ENCODE data around the gene ESR2.

DNA sequence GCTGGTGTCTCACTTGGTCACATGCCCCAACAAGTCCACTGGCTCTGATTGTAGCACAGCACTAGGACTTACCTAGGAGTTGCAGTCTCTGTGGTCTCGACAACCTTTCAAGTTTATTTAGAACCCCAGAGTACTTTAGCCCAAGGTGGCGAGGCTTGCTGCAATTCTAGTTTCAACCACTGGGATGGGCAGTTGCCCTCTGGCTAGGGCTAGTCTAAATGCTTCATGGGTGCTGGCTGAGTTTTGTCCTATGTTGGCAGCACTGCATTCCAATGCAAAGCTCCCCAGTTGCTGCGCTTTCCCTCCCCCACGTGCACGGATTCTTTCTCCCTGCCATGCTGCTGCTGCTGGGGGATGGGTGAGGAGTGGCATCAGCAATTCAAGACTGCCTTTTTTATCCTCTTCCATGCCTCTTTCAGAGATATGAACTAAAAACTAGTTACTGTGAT is 233.5 kb downstream of the ESR2 start:
- TF ChIP-seq, protein P1, sequence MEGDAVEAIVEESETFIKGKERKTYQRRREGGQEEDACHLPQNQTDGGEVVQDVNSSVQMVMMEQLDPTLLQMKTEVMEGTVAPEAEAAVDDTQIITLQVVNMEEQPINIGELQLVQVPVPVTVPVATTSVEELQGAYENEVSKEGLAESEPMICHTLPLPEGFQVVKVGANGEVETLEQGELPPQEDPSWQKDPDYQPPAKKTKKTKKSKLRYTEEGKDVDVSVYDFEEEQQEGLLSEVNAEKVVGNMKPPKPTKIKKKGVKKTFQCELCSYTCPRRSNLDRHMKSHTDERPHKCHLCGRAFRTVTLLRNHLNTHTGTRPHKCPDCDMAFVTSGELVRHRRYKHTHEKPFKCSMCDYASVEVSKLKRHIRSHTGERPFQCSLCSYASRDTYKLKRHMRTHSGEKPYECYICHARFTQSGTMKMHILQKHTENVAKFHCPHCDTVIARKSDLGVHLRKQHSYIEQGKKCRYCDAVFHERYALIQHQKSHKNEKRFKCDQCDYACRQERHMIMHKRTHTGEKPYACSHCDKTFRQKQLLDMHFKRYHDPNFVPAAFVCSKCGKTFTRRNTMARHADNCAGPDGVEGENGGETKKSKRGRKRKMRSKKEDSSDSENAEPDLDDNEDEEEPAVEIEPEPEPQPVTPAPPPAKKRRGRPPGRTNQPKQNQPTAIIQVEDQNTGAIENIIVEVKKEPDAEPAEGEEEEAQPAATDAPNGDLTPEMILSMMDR (IDR thresholded peaks at IDR 0.05) = no peak
- TF ChIP-seq POLR2A (IDR thresholded peaks at IDR 0.05) (no peak), EP300 (IDR thresholded peaks at IDR 0.05) (no peak)
